Activated naive CD4-positive, alpha-beta T cell treated with Interleukin-2 at 50 U/mL for 16 hours (primary cell): ENCODE results near the gene GGA1.
A peak's percentile ranks its signal among the peaks of the same experiment; 100 is the strongest.

ENCODE experiments used
- DNase-seq: peaks from one replicate; pipeline ENCODE4 v3.0.0-alpha.2; 2020

The GGA1 gene, protein sequence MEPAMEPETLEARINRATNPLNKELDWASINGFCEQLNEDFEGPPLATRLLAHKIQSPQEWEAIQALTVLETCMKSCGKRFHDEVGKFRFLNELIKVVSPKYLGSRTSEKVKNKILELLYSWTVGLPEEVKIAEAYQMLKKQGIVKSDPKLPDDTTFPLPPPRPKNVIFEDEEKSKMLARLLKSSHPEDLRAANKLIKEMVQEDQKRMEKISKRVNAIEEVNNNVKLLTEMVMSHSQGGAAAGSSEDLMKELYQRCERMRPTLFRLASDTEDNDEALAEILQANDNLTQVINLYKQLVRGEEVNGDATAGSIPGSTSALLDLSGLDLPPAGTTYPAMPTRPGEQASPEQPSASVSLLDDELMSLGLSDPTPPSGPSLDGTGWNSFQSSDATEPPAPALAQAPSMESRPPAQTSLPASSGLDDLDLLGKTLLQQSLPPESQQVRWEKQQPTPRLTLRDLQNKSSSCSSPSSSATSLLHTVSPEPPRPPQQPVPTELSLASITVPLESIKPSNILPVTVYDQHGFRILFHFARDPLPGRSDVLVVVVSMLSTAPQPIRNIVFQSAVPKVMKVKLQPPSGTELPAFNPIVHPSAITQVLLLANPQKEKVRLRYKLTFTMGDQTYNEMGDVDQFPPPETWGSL

DNA sequence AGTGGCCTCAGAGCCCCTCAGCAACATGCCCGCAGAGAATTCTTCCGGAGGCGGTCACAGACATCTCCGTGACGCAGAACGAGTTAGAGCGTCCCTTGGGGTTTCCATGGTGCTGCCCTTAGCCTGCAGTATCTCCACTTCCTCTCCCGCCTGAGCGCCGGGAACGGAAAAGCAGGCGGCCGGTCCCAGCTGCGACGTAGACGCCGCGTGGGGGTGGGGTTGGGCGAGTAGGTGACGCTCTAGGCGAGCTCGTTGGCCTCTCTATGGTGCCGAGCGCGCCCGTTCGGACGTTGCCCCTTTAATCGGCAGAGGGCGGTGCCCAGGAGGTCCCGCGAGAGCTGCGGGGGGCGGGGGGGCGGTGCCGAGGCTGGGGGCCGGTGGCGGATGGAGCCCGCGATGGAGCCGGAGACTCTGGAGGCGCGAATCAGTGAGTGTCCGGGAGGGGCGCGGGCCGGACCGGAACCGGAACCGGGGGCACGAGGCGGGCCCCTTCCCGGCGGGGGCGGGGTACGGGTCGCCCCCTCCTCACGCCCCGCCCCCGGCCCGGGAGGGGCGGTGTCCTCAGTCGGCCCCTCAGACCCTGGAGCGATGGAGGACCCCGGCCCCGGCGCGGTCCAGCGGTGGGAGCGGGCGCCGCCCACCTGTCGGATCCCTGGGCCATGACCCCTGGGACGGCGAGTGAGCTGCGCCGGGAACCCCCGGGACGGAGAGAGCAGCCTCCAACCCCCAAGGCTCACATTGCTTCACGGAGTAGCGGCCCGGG, at the start of gene GGA1:
Gene GGA1, plus strand, starts transcription at position 358 of the 763 bp plus-strand sequence. Its CDS starts 27 bp downstream, at position 385.
- DNase-seq: peak; percentile 95

- no peak for DNase-seq
Observed at GRCh38 chr22:37559521-37559900, 49.1 kb upstream of the GGA1 start.

GRCh38 chr22:37559901-37560607, 48.6 kb upstream of the GGA1 start, which contains the start of gene CDC42EP1:
CDC42EP1 (plus strand) TSS chr22:37560480; CDS start chr22:37566350, 5,870 bp downstream.
- no peak for DNase-seq

DNA sequence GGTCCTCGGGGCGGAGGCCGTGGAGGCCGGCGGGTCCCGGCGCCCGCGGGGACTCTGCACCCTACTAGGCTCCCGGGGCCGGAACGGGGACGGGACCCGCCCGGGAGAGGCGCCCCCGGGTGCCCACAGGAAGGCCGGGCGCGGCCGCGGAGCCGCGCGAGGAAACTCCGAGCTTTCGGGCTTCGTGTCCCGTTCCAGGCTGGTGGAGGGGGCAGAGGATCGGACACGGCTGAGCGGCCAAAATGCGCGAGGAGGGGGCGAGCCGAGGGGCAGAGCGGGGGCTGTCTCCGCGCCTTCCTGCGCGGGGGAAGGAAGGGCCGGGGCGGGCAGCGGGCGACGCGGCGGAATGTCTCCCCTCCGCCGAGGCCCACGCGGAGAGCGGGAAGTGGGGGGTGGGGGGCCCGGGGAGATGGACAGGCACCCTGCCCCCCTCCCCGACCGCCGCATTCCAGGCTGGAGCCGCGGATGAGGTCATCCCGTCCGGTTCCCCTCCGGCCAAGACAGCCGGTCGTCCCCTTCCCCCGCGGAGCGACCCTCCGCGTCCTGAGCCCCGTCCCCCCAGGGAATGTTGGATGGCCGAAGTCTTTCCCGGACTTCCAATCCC, 47.9 kb upstream of the GGA1 start:
- no peak for DNase-seq

- DNase-seq: peak; percentile 83
Observed at GRCh38 chr22:37561212-37562048, 47.2 kb upstream of the GGA1 start.

DNA sequence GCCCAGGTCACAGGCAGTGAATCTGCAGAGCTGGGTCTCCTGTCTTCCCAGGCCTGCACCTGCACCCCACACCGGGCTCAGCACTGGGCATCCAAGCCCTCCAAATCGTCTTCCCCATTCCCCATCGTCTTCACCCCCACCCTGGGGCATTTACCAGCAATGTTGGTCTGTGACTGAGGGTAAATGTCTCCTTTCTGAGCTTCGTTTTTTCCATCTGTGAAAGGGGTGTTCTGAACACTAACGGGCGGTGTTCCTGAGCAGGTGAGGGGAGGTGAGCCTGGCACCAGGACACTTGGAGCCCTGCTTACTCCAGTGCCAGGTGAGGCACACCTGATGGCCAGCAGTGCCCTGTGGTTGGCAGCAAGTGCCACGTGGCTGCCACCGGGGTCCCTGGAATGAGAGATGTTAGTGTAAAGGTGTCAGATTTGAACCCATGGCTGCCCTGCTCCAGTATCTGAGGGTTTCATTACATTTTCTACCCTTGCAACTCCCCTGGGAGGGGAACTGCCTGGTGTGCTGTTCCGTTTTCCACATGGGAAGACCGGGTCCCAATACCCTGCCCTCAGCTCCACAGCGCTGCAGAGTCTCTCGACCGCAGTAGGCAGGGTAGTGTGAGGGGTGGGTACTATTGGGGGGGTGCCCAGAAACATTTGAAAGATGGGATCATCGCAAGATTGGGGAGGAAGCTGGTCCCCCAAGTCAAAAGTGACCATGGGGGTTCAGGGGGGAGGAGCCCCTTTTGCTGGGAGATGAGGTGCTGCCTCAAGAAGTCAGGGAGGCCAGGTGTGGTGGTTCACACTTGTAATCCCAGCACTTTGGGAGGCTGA, 46.4 kb upstream of the GGA1 start:
- no peak for DNase-seq

DNA sequence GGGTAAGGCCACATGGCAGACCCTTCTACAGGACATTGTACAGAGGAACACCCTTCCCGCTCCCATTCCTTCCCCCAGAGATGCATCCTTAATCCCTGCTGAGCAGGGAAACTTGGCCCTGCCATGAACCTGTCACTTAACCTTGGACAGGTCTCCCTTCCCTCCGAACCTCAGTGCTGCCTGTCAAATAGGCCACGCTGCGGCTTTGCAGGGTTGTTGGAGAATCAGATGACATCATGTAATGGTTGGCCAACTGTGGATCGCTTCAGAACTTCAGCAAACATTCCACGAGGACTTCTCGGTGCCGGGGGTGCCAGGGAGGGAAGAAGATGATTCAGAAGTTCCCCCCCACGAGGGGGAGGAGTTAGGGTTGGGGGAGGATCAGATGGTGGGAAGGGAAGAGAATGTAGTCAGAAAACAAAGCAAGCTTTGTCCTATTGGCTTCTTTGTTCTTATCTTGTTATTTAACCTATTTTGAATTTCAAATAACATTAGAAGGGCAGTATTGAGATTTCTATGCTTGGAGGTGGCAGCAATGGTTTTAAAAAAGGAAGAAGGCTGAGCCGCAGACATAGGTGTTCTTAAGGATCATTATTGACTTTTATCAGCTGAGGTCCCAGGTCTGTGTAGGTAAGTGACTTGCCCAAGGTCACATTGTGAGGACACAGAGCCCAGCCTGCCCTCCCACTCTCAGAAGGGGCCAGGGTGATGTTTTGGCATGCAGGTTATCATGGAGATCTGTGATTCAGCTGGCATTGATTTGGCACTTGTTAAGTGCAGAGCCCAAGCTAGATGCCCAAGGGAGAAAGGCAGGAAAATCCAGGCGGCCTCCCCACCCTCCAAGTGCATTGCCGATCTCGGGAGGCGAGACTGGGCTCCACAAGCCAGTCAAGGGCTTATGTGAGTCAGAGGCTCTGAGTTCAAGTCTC, 45.2 kb upstream of the GGA1 start:
- DNase-seq: no peak

DNA sequence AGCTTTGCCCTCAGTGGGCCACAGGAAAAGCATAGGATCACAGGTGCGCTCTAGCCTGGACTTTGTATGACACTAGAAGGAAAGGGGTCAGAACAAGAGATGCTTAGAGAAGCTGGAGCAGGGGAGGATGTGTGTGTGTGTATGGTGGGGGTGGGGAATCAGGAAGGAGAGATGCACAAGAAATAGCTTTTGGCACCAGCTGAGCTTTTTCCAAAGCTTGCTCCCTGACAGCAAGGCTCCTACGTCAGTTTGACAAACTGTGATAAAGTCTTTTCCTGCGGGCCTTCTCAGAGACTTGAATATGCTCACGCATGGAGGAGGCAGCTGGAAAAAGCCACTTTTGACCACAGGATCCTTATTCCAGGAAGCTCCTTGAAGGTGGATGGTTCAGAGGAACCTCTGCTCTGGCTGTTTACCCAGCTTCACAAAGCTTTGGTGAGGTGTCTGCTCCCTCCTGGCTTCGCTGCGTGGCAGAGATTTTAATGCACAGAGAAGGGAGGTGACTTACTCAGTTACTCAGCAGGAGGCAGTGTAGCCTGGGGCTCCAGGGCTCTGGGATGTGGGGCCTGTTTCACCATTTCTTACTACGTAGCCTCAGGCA, 44.4 kb upstream of the GGA1 start:
- no peak for DNase-seq

GRCh38 chr22:37565830-37566229, 42.8 kb upstream of the GGA1 start:
- no peak for DNase-seq

DNA sequence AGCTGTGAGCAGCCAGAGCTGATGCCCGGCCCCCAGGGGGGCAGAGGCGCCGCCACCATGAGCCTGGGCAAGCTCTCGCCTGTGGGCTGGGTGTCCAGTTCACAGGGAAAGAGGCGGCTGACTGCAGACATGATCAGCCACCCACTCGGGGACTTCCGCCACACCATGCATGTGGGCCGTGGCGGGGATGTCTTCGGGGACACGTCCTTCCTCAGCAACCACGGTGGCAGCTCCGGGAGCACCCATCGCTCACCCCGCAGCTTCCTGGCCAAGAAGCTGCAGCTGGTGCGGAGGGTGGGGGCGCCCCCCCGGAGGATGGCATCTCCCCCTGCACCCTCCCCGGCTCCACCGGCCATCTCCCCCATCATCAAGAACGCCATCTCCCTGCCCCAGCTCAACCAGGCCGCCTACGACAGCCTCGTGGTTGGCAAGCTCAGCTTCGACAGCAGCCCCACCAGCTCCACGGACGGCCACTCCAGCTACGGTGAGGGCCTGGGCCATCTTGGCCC, 42.3 kb upstream of the GGA1 start:
- DNase-seq: peak; percentile 49

GRCh38 chr22:37566903-37567798, 41.5 kb upstream of the GGA1 start:
- DNase-seq: peak; percentile 90

- no peak for DNase-seq
Observed at GRCh38 chr22:37568012-37568411, 40.6 kb upstream of the GGA1 start.

GRCh38 chr22:37568448-37569008, 40.1 kb upstream of the GGA1 start:
- no peak for DNase-seq

DNA sequence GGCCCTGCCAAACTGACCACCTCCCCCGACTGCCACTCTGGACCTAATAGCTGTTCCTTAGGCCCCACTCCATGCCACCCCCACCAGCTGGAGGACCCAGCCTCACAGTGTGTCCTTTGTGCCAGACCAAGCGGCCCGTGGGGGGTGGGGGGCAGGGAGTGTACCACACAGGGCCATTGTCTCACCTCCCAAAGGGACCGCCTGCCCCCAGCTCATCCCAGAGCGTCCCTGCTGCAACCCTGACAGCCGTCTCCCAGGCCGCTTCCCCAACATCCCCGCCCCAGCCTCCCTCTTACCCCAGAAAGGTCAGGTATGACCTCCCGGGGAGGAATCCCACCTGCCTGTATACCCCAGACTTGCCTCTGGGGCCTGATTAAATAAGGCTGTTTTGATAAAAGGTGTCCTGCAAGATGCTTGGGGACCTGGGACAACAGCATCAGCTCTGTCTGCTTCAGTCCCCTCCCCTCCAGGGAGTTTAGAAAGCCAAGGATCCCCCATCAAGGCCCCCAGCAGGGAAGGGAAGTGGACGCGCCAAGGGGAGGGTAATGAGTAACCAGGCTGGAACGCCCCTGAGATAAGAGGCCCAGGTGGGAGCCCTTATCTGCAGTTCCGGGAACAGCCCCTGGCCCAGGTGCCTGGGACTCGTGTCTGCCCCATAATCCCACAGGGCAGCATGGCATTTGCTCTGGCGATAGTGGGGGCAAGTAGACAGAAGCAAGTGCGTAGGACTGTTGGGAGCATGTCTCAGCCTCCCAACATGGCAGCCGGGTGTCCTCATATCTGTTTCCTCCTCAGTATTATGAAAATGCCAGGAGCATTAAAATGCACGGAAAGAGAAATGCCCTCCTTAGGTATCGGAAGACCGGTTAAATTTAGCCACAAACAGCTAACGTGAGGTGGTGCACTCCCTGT, 39.4 kb upstream of the GGA1 start:
- DNase-seq: no peak

- DNase-seq: no peak
Observed at GRCh38 chr22:37569921-37570660, 38.5 kb upstream of the GGA1 start.

DNA sequence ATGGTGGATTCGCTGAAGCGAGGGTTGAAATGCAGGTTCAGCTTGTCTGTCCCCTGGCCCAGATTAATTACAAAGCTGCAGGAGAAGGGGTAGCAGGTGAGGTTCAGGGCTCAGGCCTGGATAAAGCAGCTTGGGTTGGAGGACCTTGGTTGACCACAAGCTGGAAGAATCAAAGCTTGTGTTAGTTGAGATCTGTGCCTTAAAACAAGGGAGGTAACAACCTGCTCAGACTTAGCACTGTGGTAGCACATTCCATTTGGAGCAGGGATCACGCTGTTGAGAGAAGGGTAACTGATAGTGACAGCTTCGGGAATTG, 38.0 kb upstream of the GGA1 start:
- no peak for DNase-seq
